Cortex of kidney (tissue), 1 donor: ENCODE measurements around the gene LCN6.
"Not testable (repeated sequence)": the region's sequence is repeated elsewhere in the genome, so short reads cannot be mapped to it uniquely, and the experiment has no call there.

Source experiments
- DNase-seq: peaks from one replicate; lab custom pipeline; 2025; lab: John Stamatoyannopoulos, UW

The LCN6 gene

DNA sequence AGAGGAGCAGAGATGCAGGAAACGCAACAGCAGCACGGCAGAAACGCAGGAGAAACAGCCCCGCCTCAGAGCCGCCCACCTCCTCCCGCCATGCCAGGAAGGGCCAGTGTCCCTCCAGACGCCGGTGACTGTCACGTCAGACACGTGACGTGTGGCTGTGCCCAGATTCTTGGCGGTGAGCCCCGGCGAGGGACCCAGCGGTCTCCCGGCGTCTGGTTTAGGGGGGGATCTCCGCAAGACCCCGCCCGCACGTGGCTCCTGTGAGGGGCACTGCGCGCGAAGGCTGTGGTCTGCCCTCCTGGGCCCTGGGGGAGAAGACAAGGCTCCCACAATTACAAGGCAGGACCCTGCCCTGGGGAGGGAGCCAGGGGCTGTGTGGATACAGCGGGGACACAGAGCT lies 12.1 kb upstream of the LCN6 start:
- DNase-seq, result no peak

DNA sequence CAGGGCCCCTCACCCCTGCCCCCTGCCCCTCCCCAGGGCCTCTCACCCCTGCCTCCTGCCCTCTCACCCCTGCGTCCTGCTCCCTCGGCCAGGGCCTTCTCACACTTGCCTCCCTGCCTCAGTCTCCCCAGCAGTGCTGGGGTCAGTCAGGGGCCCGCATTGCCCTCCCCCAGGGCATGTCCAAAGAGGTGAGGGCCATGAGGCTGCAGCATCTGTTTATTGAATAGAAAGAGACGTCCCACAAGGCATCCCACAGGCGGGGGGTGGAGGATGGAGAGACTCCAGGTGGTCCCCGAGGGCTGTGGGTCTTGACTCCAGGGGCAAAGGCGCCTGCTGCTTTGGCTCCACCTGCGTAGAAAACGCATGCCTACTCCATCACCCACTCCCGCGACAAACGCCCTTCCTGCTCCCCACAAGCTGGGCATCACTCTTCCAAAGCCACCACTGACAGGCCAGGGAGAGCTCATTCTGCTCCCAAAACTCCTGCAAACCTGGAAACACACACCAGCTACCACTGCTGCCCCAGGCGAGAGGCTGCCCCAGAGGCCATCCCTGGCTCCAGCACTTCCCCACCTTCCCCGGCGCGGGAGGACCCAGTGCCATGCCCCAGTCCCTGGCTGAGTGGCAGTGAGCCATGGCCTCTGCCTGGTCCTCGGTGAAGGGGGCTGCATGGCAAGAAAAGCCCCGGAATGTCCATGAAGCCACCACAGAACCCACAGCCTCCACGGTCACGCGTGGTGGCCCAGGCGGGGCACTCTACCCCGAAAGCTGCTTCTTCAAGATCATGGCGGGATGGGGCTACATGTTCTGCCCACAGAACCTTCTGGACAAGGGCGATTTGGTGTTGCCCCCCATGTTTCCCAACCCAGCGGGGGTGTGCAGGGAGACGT lies 11.4 kb upstream of the LCN6 start:
- DNase-seq, result no peak

DNA sequence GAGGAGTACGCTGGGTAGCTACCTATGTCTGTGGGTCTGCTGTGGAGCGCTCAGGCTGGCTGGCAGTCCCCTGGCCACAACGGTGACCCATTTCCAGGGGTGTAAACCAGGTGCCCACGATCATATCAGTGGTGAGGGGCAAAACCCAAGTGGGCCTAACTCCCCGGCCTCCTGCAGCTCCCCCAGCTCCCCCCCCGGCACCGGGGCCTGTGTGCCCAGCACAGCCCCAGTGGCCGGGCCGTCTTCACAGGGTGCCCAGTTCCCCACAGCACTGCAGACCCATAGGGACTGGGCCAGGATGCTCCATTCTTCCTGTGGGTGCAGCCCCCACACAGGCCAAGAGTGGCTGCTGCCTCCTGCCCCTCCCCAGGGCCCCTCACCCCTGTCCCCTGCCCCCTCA lies 10.7 kb upstream of the LCN6 start:
- no peak for DNase-seq

DNA sequence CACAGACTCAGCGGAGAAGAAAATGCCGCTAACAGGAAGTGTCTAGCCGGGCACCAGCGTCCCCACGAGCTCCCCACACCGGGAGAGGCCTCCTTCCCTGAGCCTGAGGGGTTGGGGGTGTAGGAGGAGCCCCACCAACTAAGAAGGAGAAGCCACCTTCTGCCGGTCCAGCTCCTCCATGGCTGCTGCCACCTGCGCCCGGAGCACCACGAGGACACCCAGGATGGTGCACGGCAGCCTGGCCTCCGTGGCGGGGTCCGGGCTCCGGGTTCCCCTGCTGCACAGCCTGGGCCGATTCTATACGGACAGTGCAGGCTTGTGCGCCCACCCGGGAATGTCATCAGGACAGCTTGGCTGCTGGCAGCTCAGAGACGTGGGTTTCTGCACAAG lies 9.4 kb upstream of the LCN6 start:
- DNase-seq, result no peak

DNA sequence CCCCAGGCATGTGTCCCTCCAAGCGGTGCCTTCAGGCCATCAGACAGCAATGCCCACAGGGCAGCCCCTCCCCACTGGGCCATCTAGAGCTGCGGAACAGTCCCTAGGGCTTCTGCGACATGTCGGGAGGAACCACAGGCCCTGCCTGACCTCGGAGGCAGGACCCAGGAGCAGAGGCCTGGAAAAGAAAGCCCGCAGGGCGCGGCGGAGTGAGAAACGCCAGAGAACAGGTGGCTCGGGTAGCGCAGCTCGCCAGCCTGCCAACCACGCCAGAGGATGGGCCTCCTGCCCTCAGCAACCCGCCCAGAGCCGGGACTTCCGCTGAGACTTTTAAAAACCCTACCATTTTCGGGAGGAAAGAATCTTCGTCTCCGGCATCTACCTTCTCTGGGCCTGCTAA lies 9.0 kb upstream of the LCN6 start:
- no peak for DNase-seq

DNA sequence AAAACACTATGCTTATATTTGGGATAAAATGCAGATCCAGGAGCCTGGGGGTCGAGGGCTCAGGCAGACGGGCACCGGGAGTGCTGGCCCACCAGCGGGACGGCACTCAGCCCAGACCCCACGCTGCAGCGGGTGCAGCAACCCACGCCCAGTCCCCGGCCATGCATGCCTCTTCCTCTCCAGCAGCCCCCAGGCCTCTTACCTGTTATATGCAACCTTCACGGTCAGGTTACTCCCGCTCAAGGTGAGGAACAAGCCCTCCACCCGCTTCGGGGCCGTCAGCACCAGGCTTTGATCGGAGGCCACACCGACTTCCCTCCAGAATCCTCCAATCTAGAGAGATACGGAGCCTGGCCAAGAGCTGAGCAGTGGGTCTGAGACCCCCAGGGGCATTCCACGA lies 8.5 kb upstream of the LCN6 start:
- no peak for DNase-seq

DNA sequence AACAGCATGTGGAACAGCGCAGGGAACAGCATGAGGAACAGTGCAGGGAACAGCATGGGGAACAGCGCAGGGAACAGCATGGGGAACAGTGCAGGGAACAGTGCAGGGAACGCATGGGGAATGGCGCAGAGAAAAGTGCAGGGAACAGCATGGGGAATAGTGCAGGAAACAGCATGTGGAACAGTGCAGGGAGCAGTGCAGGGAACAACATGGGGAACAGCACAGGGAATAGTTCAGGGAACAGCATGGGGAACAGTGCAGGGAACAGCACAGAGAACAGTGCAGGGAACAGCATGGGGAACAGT lies 7.8 kb upstream of the LCN6 start:
- no peak for DNase-seq

DNA sequence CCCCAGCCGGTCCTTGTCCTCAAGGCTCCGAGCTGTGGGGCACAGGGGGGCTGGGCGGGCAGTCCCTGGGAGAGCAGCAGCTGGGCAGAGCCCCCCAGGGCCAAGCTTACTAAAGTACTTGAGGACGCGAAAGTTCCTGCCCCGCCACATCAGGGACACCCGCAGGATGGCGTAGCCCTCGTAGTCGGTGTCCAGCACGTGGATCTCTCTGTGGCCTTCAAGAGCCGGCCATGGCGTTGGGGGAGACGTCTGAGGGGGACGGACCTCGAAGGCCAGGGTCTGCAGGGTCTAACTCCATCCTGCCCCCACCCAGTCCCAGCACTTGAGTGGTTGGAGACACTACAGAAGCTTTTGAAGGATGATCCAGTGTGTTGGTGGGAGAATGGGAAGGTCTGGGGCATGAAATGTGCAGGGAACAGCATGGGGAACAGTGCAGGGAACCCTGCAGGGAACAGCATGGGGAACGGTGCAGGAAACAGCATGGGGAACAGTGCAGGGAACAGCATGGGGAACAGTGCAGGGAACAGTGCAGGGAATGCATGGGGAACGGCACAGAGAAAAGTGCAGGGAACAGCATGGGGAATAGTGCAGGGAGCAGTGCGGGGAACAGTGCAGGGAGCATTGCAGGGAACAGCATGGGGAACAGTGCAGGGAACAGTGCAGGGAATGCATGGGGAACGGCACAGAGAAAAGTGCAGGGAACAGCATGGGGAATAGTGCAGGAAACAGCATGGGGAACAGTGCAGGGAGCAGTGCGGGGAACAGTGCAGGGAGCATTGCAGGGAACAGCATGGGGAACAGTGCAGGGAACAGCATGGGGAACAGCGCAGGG lies 7.2 kb upstream of the LCN6 start:
- not testable (repeated sequence) for DNase-seq

DNA sequence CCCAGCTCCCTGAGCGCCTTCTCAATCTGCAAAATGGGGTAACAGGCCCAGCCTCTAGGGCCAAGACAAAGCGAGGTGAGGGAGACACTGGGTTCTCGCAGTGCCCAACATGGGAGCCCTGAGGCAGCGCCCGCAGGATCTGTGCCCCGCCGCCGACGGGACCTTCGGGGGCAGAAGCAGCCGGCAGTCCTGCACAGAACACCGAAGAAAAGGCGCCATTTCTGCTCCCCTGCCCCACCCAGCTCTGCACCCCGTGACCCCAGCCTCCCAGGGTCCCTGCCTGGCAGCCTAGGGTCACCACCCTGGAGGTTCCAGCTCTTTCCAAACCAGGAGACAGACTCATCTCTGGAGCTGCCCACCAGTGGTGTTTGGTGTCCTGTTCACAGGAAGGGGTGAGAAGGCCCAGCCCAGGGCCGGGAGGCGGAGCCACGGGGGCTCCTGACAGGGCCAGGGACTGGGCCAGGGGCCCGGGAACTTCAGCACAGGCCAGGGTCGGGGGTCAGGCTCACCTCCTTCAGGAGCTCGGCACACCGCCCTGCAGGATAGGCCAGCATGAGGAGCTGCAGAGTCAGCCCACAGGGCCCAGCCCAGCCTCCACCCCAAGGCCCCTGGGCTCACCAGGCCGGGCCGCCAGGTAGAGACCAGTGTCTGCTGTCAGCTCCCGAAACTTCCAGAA lies 6.4 kb upstream of the LCN6 start:
- no peak for DNase-seq

DNA sequence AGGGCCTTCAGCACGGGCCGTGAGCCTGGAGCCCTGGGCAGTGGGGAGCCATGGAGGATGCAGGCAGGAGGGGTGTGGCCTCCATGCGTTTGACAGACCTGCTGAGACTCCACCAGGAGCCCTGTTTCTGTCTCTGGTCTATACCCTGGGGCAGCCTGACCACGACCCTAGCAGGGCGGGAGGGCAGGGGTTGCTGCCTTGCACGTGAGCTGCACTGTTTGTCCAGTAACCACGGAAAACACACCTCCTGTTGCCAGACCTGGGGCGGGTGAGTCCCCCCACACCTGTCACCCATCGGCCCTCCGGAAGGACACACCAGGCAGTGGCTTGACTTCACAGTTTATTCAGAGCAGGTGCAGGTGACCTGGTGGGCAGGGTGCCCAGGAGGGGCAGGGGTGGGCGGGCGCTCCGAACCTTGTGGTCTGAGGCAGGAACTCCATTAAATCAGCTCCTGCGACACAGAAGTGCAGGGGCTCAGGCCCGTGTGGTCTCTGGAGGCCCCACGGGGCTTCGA lies 5.8 kb upstream of the LCN6 start:
- DNase-seq, result no peak

DNA sequence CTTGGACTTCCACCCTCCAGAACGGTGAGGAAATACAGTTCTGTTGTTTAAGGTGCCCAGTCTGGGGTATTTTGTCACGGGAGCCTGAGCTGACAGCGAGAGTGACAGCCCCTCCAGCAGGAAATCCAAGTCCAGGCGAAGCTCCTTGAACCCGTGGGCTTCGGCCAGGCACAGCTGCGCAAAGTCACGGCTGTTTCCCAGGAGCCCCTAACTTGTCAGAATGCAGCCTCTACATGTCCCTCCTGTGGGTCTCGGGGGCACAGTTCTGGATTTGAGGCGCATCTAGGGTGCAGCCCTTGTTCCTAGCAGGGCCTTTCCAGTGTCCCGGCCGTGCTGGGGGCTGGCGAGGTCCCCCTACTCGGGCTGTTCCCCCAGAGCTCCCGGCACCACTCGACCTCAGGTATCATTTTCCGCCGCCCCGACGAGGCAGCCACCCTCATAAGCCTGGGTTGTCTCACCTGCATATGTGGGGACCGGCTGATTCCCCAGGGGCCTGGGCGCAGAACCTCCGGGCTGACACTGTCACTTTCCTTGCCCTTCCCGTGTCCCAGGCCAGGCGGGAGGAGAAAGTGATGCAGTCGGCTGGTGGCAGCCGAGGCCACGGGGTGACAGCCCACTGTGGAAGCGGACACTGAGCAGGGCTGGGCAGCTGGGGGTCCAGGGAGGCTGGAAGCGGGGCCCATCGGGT lies 5.2 kb upstream of the LCN6 start:
- DNase-seq, result no peak

DNA sequence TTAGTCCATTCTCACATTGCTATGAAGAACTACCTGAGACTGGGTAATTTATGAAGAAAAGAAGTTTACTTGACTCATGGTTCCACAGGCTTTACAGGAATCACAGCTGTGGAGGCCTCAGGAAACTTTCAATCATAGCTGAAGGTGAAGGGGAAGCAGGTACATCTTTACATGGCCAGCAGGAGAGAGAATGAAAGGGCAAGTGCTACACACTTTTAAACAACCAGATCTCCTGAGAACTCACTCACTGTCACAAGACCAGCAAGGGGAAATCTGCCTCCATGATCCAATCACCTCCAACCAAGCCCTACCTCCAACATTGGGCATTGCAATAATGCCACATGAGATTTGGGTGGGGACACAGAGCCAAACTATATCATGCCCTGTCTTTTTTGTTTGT lies 3.5 kb upstream of the LCN6 start:
- no peak for DNase-seq

DNA sequence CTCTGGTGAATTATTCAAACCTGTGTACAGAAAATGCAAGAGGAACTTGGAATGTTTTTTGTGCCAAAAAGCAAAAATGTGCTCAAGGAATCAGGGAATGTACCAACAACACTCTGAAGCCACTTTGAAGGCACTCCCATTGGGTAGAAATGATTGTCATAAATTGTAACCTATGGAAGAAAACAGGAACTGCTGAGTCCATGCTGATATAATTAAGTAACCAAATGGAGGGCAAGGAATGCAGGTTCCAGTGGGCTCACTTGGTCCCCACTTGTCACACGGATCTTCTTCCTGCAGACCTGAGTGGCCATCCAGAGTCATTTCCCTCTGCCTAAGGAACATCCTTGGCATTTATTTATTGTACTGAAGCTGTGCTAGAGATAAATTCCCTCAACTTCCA lies 2.9 kb upstream of the LCN6 start:
- no peak for DNase-seq

DNA sequence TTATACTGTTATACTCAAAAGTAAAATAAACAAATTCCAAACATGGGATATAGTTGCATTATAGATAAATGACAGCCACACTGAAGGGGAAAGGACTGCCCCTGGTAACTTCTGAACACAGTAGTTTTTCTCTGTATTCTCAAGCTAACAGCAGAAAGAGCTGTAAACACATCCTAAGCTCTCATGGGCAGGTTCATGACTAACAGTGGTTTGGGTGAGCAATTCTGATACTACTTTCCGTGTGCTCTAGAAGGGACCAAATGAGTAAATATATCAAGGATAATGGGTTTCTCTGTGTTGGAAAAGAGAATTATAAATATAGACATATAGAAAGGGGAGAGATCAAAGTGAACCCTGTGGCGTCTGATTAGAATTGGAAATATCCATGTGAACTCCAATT lies 2.2 kb upstream of the LCN6 start:
- DNase-seq, result no peak

DNA sequence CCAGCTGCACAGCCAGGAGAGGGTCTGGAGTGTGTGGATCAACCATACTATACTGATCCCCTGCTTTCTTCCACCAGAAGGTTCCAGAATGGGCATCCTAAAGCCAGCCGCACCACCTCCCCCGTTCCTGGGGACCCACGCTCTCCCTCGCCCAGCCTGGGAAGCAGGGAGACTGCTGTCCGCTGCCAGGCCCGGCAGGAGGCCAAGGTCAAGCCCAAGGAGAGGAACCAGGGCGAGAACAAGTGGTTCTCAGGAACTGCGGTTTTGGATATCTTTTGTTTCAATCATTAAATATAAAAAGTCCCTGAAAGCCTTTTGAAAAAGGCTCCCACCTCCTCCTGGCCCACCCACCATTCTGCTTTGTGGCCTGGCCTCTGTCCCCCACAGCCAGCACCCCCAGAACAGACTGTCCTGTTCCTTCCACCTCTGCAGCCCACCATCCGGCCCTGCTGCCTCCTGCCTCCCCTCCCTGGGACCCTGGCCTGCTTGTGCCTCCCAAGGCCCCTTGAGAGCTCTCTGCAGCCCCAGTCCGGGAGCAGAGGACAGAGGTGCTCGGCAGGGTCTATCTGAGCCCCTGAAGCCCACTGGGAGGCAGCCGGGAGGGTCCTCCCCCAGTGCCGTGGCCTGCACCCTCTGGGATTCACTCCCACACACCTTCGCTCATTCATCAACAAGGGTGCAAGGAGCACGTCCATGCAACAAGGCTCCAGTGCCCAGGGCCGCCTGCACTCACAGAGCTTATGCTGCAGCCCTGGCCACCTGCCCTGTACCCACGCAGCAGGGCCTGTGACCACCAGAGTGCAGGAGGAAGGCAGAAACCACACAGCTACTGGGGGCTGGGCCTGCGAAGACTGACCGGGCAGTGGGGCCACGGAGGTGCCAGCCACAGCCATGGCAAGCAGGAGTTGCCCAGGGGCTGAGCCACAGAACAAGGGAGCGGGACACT lies 614 bp upstream of the LCN6 start:
- DNase-seq, result no peak

DNA sequence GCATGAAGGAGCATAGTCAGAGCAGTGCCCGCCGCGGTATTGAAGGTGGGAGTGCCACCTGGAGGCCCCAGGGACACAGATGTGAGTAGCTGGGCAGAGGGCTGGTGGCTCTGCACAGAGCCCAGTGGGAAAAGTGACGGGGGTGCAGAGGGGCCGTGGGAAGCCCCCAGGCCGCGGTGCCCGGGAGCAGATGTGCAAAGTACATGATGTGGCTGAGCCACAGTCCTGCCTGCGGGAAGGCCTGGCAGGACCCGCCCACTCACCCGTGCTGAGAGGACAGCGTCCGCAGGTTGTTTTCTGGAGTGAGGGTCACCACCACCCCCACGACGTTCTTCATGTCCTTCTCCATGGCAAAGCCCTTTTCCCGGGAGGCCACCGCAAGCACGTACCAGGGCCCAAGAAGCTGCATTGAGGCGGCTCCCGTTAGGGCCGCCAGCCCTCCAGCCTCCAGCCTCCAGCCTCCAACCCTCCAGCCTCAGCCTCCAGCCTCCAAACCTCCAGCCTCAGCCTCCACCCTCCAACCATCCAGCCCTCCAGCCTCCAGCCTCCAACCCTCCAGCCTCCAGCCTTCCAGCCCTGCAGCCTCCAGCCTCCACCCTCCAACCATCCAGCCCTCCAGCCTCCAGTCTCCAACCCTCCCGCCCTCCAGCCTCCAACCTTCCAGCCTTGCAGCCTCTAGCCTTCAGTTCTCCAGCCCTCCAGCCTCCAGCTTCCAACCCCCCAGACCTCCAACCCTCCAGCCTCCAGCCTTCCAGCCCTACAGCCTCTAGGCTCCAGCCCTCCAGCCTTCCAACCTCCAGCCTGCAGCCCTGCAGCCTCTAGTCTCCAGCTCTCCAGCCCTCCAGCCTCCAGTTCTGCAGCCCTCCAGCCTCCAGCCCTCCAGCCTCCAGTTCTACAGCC lies 914 bp downstream of the LCN6 start:
- DNase-seq, result no peak

DNA sequence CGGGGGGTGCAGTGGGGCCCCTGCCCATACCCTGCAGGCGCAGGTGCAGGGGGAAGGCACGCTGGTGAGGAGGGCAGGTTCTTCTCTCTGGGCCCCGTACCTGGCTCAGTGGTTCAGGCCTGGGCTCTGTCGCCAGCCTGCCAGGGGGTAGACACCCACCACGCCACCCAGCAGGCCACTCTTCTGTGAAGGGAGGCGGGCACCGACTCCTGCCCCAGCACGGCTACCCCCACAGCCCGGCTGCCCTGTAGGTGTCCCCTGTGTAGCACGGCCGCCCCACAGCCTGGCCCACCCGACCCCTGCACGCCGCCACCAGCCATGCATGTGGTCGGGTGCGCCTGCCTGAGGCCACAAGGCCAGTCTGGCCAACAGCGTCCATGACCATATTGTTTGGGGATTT lies 1.7 kb downstream of the LCN6 start:
- DNase-seq, result no peak

DNA sequence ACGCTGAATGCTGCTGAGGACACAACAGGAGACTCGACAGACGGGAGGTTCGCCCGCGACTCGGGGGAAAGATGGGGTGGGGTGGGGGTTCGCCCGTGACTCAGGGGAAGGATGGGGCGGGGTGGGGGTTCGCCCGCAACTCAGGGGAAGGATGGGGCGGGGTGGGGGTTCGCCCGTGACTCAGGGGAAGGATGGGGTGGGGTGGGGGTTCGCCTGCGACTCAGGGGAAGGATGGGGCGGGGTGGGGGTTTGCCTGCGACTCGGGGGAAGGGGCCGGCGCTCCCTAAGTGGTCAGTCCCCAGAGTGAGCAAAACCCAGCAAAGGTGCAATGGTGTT lies 2.2 kb downstream of the LCN6 start:
- DNase-seq, result no peak

DNA sequence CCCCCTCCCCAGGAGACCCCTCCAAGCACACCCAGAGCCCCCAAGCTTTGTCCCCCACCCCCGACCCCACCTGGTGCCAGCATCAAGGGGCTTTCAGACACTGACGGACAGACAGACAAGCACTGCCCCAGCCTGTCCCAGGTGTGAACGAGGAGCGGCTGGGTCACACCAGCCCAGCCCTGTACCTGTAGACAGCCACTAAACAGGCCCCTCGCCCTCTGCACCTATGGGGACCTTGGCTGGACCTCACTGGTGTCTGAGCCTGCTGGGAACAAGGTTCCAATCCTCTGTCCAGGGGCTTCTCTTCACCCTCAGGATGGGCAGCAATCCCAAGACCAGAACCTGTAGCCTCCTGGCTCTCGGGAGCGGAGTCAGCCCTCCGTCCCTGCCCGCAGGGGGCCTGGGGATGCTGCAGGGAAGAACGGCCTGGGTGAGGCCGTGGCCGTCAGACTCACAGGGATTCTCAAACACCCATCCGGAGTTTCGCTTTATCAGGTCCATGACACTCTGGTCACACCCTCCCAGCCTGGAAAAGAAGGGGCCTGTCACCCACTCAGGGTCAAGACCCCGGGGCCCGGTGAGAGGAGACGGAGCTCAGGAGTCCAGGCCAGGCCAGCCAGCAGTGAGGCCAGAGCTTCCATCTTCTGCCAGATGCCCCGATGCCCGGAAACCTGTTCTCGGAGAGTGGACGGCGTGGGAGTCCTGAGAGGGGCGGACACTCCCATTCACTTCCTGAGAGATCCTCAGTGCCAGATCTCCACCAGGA lies 2.8 kb downstream of the LCN6 start:
- no peak for DNase-seq
